Esophagus squamous epithelium (tissue), 4 donors: ENCODE measurements around the gene SIN3A.

ENCODE experiments used
- CTCF ChIP-seq, 6 experiments: fragments of 450-650 bp in 4 of 6; fragments of 200-600 bp in 2 of 6; sonication (generic) in 2 of 6; IDR thresholded peaks; one replicate each; pipeline ENCODE4 v1.5.1; 2016 to 2019; ENCODE audit warnings: antibody characterized with exemption in 6 of 6, mild to moderate bottlenecking in 4 of 6, moderate library complexity in 4 of 6
- POLR2A ChIP-seq, 4 donors: fragments of 450-650 bp; IDR thresholded peaks; one replicate each; pipeline ENCODE4 v1.6.1; 2017; ENCODE audit warnings: antibody characterized with exemption in 4 of 4, mild to moderate bottlenecking in 4 of 4, moderate library complexity in 3 of 4

- no peak for TF ChIP-seq CTCF (IDR thresholded peaks at IDR 0.05)
- TF ChIP-seq POLR2A (IDR thresholded peaks at IDR 0.05), result no peak
These were observed 30.8 kb downstream of the SIN3A start for GRCh38 chr15:75420698-75421097.
